Skeletal muscle satellite cell (primary cell): ENCODE data around the gene SLC44A5.

Experiments used
- H3K27me3 ChIP-seq: 2 replicates; pipeline ENCODE4 v1.7.0; 2013; ENCODE audit warnings: low read length; ENCODE audit not compliant: control insufficient read depth, insufficient read depth
- H3K36me3 ChIP-seq: 2 replicates; pipeline ENCODE4 v1.7.0; 2013; ENCODE audit warnings: mild to moderate bottlenecking, control low read depth, low read length; ENCODE audit not compliant: insufficient read depth
- H3K4me1 ChIP-seq: 2 replicates; pipeline ENCODE4 v1.7.0; 2013; ENCODE audit warnings: low read length; ENCODE audit not compliant: control insufficient read depth, insufficient read depth
- H3K4me2 ChIP-seq: 2 replicates; pipeline ENCODE4 v1.7.0; 2013; ENCODE audit warnings: mild to moderate bottlenecking, low read length
- H3K4me3 ChIP-seq: 2 replicates; pipeline ENCODE4 v1.7.0; 2013; ENCODE audit warnings: low read length
- H3K9ac ChIP-seq: 2 replicates; pipeline ENCODE4 v1.7.0; 2013; ENCODE audit warnings: mild to moderate bottlenecking, low read depth, low read length, moderate library complexity
- H3K9me3 ChIP-seq: replicated peaks from 2 replicates; pipeline ENCODE4 v1.7.0; 2013; ENCODE audit warnings: mild to moderate bottlenecking, control low read depth, low read length

Gene SLC44A5

GRCh38 chr1:75472971-75473603, 137.8 kb downstream of the SLC44A5 start:
- Histone ChIP-seq H3K4me2 (no peak overlapping the region), H3K4me1 (no peaks in the 10 kb centered on the region), H3K4me3 (no peak overlapping the region), H3K27me3 (no peaks in the 10 kb centered on the region), H3K9me3 (no peaks in the 10 kb centered on the region), H3K9ac (no peak overlapping the region), H3K36me3 (no peaks in the 10 kb centered on the region)

GRCh38 chr1:75472089-75472970, 138.6 kb downstream of the SLC44A5 start:
- H3K4me2 ChIP-seq = no peak overlapping the region
- no peaks in the 10 kb centered on the region for H3K9me3 ChIP-seq
- no peak overlapping the region for H3K4me3 ChIP-seq
- H3K4me1 ChIP-seq = no peaks in the 10 kb centered on the region
- no peaks in the 10 kb centered on the region for H3K36me3 ChIP-seq
- no peaks in the 10 kb centered on the region for H3K27me3 ChIP-seq
- H3K9ac ChIP-seq = no peak overlapping the region

GRCh38 chr1:75471252-75471651, 139.7 kb downstream of the SLC44A5 start:
- no peaks in the 10 kb centered on the region for H3K9me3 ChIP-seq
- no peak overlapping the region for H3K4me3 ChIP-seq
- no peak overlapping the region for H3K4me2 ChIP-seq
- no peaks in the 10 kb centered on the region for H3K4me1 ChIP-seq
- H3K27me3 ChIP-seq = no peaks in the 10 kb centered on the region
- H3K9ac ChIP-seq = no peak overlapping the region
- H3K36me3 ChIP-seq = no peaks in the 10 kb centered on the region

- Histone ChIP-seq H3K4me1 (no peaks in the 10 kb centered on the region), H3K4me2 (no peak overlapping the region), H3K4me3 (no peak overlapping the region), H3K9me3 (no peaks in the 10 kb centered on the region), H3K36me3 (no peaks in the 10 kb centered on the region), H3K27me3 (no peaks in the 10 kb centered on the region), H3K9ac (no peak overlapping the region)
Observed at GRCh38 chr1:75470448-75470847, 140.5 kb downstream of the SLC44A5 start.

GRCh38 chr1:75469586-75470173, 141.2 kb downstream of the SLC44A5 start:
- no peaks in the 10 kb centered on the region for H3K36me3 ChIP-seq

DNA sequence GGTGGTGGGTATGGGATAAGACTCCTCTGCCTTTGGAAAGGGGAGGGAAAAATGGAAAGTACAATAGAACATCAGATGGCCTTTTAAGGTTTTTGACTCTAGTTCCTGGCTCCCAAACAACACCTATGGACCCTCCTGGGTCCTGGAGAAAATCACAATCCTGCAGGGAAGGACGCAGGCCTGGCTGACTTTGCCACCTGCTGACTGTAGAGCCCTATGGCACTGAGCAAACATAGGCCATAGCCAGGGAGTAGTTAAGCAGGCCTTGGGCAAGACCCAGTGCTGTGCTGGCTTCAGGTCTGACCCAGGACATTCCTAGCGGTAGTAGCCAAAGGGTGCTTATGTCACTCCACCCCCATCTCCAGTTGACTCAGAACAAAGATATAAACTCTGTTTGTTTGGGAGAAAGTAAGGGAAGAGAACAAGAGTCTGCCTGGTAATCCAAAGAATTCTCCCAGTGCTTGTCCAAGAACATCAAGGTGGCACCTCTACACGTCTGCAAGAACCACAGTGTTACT, 149.0 kb downstream of the SLC44A5 start:
- H3K27me3 ChIP-seq = no peaks in the 10 kb centered on the region
- no peak overlapping the region for H3K9ac ChIP-seq
- no peak overlapping the region for H3K4me2 ChIP-seq
- H3K4me3 ChIP-seq = no peak overlapping the region
- H3K4me1 ChIP-seq = no peaks in the 10 kb centered on the region
- H3K9me3 ChIP-seq = no peaks in the 10 kb centered on the region
- no peaks in the 10 kb centered on the region for H3K36me3 ChIP-seq

More at GRCh38 chr1:75469586-75470173, 141.2 kb downstream of the SLC44A5 start:
- Histone ChIP-seq H3K9ac (no peak overlapping the region), H3K27me3 (no peaks in the 10 kb centered on the region), H3K4me3 (no peak overlapping the region), H3K4me1 (no peaks in the 10 kb centered on the region), H3K9me3 (no peaks in the 10 kb centered on the region), H3K4me2 (no peak overlapping the region)

- peaks cover 3% of the 10 kb centered on the region for H3K9me3 ChIP-seq
Observed at GRCh38 chr1:75449998-75450397, 160.9 kb downstream of the SLC44A5 start.

DNA sequence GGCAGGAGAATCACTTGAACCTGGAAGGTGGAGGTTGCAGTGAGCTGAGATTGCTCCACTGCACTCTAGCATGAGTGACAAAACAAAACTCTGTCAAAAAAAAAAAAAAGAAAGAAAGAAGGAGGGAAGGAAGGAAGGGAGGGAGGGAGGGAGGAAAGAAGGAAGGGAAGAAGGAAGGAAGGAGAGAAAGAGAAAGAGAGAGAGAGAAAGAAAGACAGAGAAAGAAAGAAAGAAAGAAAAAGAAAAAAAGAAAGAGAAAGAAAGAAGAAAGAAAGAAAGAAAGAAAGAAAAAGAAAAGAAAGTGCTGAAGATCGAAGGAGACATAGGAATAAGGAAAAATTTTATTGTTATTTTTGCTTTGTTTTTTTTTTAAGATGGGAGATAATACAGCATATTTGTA, 166.7 kb downstream of the SLC44A5 start:
- Histone ChIP-seq H3K4me2 (no peak overlapping the region), H3K4me1 (no peaks in the 10 kb centered on the region), H3K27me3 (no peaks in the 10 kb centered on the region), H3K4me3 (no peak overlapping the region), H3K9me3 (no peaks in the 10 kb centered on the region), H3K9ac (no peak overlapping the region), H3K36me3 (no peaks in the 10 kb centered on the region)

More at GRCh38 chr1:75449998-75450397, 160.9 kb downstream of the SLC44A5 start:
- no peak overlapping the region for H3K4me2 ChIP-seq
- no peaks in the 10 kb centered on the region for H3K4me1 ChIP-seq
- no peak overlapping the region for H3K9ac ChIP-seq
- no peak overlapping the region for H3K4me3 ChIP-seq
- H3K27me3 ChIP-seq = no peaks in the 10 kb centered on the region
- no peaks in the 10 kb centered on the region for H3K36me3 ChIP-seq

DNA sequence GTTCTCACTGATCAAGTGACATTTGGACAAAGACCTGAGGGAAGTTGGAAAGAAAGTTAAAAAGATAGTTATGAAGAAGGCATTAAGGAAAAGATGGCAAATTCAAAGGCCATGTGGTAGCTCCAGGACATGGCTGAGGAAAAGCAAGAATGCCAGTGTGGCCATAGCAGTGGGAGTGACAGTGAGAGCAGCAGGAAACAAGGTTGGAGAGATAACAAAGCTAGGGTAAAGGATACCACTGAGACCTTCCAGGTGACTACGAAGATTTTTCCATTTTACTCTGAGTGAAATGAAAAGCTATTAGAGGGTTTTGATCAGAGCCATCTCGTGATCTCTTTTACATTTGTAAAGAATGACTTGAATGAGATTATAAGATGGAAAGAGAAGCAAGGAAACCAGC, 170.6 kb downstream of the SLC44A5 start:
- Histone ChIP-seq H3K9ac (no peak overlapping the region), H3K27me3 (no peaks in the 10 kb centered on the region), H3K36me3 (no peaks in the 10 kb centered on the region), H3K4me3 (no peak overlapping the region), H3K9me3 (no peaks in the 10 kb centered on the region), H3K4me1 (no peaks in the 10 kb centered on the region), H3K4me2 (no peak overlapping the region)

GRCh38 chr1:75438355-75438754, 172.6 kb downstream of the SLC44A5 start:
- Histone ChIP-seq H3K9me3 (no peaks in the 10 kb centered on the region), H3K27me3 (no peaks in the 10 kb centered on the region), H3K4me1 (no peaks in the 10 kb centered on the region), H3K36me3 (no peaks in the 10 kb centered on the region), H3K4me2 (no peak overlapping the region), H3K9ac (no peak overlapping the region), H3K4me3 (no peak overlapping the region)

GRCh38 chr1:75431843-75432242, 179.1 kb downstream of the SLC44A5 start:
- Histone ChIP-seq H3K4me1 (no peaks in the 10 kb centered on the region), H3K4me2 (no peak overlapping the region), H3K27me3 (no peaks in the 10 kb centered on the region), H3K9ac (no peak overlapping the region), H3K9me3 (peaks cover 5% of the 10 kb centered on the region), H3K36me3 (no peaks in the 10 kb centered on the region), H3K4me3 (no peak overlapping the region)
